ENCODE measurements around the gene MYH6. TPM values are rescaled to one million over a fixed set of nuclear protein-coding genes. Genes with fewer than 3 reads are reported as not detected.

Gene MYH6
- total RNA-seq, 1 experiment from 2014 or later: not detected

- Histone ChIP-seq H3K9me3 (replicated peaks) (no peaks in the 10 kb centered on the region), H3K27me3 (0 out of 2 replicates have a peak, but pooled peaks cover 3% of the 10 kb centered on the region), H3K36me3 (no peaks in the 10 kb centered on the region), H3K27ac (no peak overlapping the region), H3K4me3 (no peak overlapping the region), H3K4me1 (no peaks in the 10 kb centered on the region)
- DNase-seq: no peak
Observed at GRCh38 chr14:23347406-23348296, 60.4 kb downstream of the MYH6 start.

GRCh38 chr14:23346693-23347405 is 61.2 kb downstream of the MYH6 start:
- Histone ChIP-seq H3K4me1 (no peaks in the 10 kb centered on the region), H3K36me3 (no peaks in the 10 kb centered on the region), H3K27me3 (0 out of 2 replicates have a peak, but pooled peaks cover 3% of the 10 kb centered on the region), H3K9me3 (replicated peaks) (no peaks in the 10 kb centered on the region), H3K4me3 (no peak overlapping the region), H3K27ac (no peak overlapping the region)
- no peak for DNase-seq

DNA sequence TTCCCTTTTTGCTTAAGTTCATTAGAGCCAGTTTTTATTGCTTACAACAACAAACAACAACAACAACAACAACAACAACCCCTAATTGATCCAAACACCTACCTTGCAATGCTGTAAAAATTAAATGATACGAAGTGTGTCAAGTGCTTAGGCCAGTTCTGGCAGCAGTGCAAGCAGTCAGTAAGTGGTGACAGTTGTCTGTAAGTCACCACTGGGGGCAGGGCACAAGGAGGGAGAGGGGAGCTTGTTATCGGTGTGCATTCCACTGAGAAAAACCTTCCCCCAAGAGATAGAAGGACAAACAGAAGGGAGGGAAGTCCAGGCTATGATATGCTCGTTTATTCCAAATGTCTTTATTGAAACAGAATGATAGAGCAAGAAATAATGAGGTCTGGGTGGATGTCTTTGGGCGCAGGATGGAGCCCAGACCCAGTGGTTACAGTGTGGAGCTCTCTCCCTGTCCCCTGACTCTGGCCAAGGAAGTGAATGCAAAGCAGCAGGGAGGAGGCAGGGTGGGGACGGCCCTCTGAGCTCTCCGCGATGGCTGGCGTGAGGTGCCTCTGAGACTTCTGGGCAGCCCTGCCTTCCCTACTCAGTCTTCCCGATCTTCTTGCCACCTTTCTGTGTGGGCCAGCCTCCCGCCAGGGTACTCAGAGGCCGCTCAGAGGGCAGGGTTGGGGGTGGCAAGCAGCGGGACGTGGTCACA is 61.9 kb downstream of the MYH6 start:
- Histone ChIP-seq H3K27me3 (0 out of 2 replicates have a peak, but pooled peaks cover 3% of the 10 kb centered on the region), H3K27ac (no peak overlapping the region), H3K4me1 (no peaks in the 10 kb centered on the region), H3K9me3 (replicated peaks) (no peaks in the 10 kb centered on the region), H3K36me3 (no peaks in the 10 kb centered on the region), H3K4me3 (no peak overlapping the region)
- no peak for DNase-seq

- Histone ChIP-seq H3K9me3 (replicated peaks) (peaks cover 4% of the 10 kb centered on the region), H3K36me3 (no peaks in the 10 kb centered on the region), H3K27me3 (0 out of 2 replicates have a peak, but pooled peaks cover 3% of the 10 kb centered on the region), H3K27ac (no peak overlapping the region), H3K4me1 (no peaks in the 10 kb centered on the region), H3K4me3 (no peak overlapping the region)
- no peak for DNase-seq
Observed at GRCh38 chr14:23344481-23344880, 63.6 kb downstream of the MYH6 start.

DNA sequence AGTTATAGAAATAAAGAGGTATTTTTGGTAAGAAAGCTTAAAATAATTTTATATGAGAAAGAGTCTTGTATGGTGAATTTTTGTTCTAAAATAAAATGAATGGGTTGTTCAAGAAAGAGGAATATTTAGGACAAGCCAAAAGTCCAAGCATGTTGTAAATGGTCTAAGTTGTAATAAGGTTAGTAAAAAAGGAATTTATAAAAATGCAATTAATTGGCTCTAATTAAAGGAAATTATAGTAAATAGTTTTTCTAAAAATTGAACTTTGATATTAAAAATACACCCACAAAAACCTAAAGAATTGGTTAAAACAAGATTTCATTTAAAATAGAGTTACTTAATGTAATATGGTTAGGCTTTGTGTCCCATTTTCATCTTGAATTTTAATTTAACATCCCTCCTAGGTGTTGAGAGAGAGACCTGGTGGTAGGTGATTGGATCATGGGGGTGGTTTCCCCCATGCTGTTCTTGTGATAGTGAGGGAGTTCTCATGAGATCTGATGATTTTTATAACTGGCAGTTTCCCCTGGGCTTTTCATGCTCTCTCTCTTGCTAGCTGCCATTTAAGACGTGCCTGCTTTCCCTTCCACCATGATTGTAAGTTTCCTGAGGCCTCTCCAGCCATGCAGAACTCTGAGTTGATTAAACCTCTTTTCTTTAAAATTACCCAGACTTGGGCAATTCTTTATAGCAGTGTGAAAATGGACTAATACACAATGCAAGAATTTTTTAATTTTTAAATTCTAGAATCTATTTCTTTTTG is 68.4 kb downstream of the MYH6 start:
- DNase-seq: no peak
- peaks cover 14% of the 10 kb centered on the region for H3K9me3 ChIP-seq (replicated peaks)
- H3K4me3 ChIP-seq: no peak overlapping the region
- no peaks in the 10 kb centered on the region for H3K36me3 ChIP-seq
- H3K4me1 ChIP-seq: no peaks in the 10 kb centered on the region
- no peak overlapping the region for H3K27ac ChIP-seq
- H3K27me3 ChIP-seq: 0 out of 2 replicates have a peak, but pooled peaks cover 3% of the 10 kb centered on the region

- H3K36me3 ChIP-seq: no peaks in the 10 kb centered on the region
- no peak for DNase-seq
- no peak overlapping the region for H3K4me3 ChIP-seq
- H3K9me3 ChIP-seq (replicated peaks): peaks cover 14% of the 10 kb centered on the region
- H3K27ac ChIP-seq: no peak overlapping the region
- 0 out of 2 replicates have a peak, but pooled peaks cover 2% of the 10 kb centered on the region for H3K27me3 ChIP-seq
- no peaks in the 10 kb centered on the region for H3K4me1 ChIP-seq
Observed at GRCh38 chr14:23335623-23336022, 72.5 kb downstream of the MYH6 start.

Other genes with a start within 250 kb of the MYH6 start
- 0.04 TPM in 1 of 2 replicates, not detected in the other for gene SLC7A8, start 224.6 kb downstream of the MYH6 start, total RNA-seq (2014; rRNA removed; shearing (Covaris generic))
- gene RNF212B, start 170.3 kb downstream of the MYH6 start, total RNA-seq (2014; rRNA removed; shearing (Covaris generic)): not detected in 2 replicates
- 10.4 and 11.2 TPM in 2 replicates for gene HOMEZ, start 122.1 kb downstream of the MYH6 start, total RNA-seq (2014; rRNA removed; shearing (Covaris generic))
- gene PPP1R3E, start 105.4 kb downstream of the MYH6 start, total RNA-seq (2014; rRNA removed; shearing (Covaris generic)): 6.6 and 9.7 TPM in 2 replicates
- 19.0 and 22.3 TPM in 2 replicates for gene BCL2L2, start 101.4 kb downstream of the MYH6 start, total RNA-seq (2014; rRNA removed; shearing (Covaris generic))
- 129 and 141 TPM in 2 replicates for gene PABPN1, start 86.8 kb downstream of the MYH6 start, total RNA-seq (2014; rRNA removed; shearing (Covaris generic))
- 2.7 and 2.8 TPM in 2 replicates for gene SLC22A17, start 55.4 kb downstream of the MYH6 start, total RNA-seq (2014; rRNA removed; shearing (Covaris generic))
- 22.5 and 26.4 TPM in 2 replicates for gene EFS, start 43.1 kb downstream of the MYH6 start, total RNA-seq (2014; rRNA removed; shearing (Covaris generic))
- gene IL25, start 35.5 kb downstream of the MYH6 start, total RNA-seq (2014; rRNA removed; shearing (Covaris generic)): not detected in 2 replicates
- gene CMTM5, start 31.2 kb downstream of the MYH6 start, total RNA-seq (2014; rRNA removed; shearing (Covaris generic)): 0.32 and 0.46 TPM in 2 replicates
- 0.20 and 0.23 TPM in 2 replicates for gene MYH7, start 27.4 kb upstream of the MYH6 start, total RNA-seq (2014; rRNA removed; shearing (Covaris generic))
- gene NGDN, start 61.4 kb upstream of the MYH6 start, total RNA-seq (2014; rRNA removed; shearing (Covaris generic)): 76.5 and 85.2 TPM in 2 replicates
- gene ZFHX2, start 143.5 kb upstream of the MYH6 start, total RNA-seq (2014; rRNA removed; shearing (Covaris generic)): 0.04 and 0.05 TPM in 2 replicates
- gene THTPA, start 148.0 kb upstream of the MYH6 start, total RNA-seq (2014; rRNA removed; shearing (Covaris generic)): 12.3 and 14.9 TPM in 2 replicates
- not detected in 2 replicates for gene AP1G2, start 159.5 kb upstream of the MYH6 start, total RNA-seq (2014; rRNA removed; shearing (Covaris generic))
- 0.10 TPM in 2 replicates for gene JPH4, start 170.5 kb upstream of the MYH6 start, total RNA-seq (2014; rRNA removed; shearing (Covaris generic))
- 0.84 and 0.99 TPM in 2 replicates for gene DHRS2, start 228.1 kb upstream of the MYH6 start, total RNA-seq (2014; rRNA removed; shearing (Covaris generic))

Measured in SJCRH30 (cell line).